ENCODE measurements around the gene KCNAB1.

KCNAB1 gene

DNA sequence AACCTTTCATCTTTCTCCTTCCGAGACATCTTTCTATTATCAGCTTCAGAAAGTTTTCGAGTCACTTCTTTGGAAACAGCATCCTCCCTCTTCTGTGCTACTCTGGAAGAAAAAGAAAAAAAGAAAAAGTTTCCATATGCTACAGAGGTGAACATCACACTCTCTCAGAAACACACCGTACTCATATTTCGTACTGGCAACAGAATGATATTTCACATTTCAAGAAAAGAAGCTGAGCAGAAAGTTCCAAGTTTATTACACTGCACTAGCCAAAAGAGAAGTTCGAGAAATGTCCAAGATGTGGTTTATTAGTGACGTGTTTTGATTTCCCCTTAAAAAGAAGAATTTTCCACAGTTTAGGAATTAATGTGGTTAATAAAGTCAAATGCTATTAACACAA lies 428.5 kb downstream of the KCNAB1 start:
- peaks cover 53% of the 10 kb centered on the region for H3K79me2 ChIP-seq (ENCODE audit: insufficient read depth, low read length)
- H3F3A ChIP-seq (ENCODE audit: insufficient read depth) = no peaks in the 10 kb centered on the region; the same call in none of the 2 replicates
- H2AFZ ChIP-seq (ENCODE audit: low read depth, low read length, severe bottlenecking) = no peak overlapping the region
- H3K9me3 ChIP-seq (ENCODE audit: insufficient read depth, low read length) = no peaks in the 10 kb centered on the region
- peaks cover 7% of the 10 kb centered on the region; the same call in 1 of the 2 replicates for H4K20me1 ChIP-seq (ENCODE audit: low read depth, low read length)
- no peak overlapping the region for H3K27ac ChIP-seq (ENCODE audit: low read depth, low read length)
- no peak overlapping the region for H3K4me2 ChIP-seq (ENCODE audit: low read depth, low read length, poor library complexity, severe bottlenecking)
- no peak overlapping the region for H3K4me3 ChIP-seq (ENCODE audit: insufficient read depth, low read length, poor library complexity, severe bottlenecking)
- H3K36me3 ChIP-seq (ENCODE audit: low read length) = peaks cover 47% of the 10 kb centered on the region
- no peaks in the 10 kb centered on the region for H3K27me3 ChIP-seq (ENCODE audit: low read length)
- no peak for TF ChIP-seq EZH2phosphoT487 (conservative IDR thresholded peaks at IDR 0.05; ENCODE audit: low read length)
- H3K9ac ChIP-seq (ENCODE audit: low read length) = no peak overlapping the region
- no peaks in the 10 kb centered on the region for H3K9me2 ChIP-seq (replicated peaks; ENCODE audit: insufficient read depth, low read length)

DNA sequence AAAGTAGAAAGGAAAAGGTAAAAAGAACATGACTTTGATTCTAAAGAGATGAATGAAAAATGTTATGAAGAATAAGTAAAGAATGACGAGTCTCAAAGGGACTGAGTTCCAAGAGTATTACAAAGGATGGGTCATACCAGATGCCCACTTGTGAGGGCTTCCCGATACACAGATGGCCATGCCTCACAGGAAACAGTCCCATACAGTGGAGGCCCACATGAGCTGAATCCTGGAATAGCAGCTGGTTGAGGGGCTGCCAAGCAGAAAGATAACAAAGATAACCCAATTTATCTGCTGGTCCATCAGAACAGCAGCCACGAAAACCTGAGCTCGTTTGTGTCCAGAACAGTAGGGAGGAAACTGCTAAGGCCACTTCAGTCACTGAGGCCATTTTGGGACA lies 430.9 kb downstream of the KCNAB1 start:
- Histone ChIP-seq H3K9me3 (ENCODE audit: insufficient read depth, low read length) (no peaks in the 10 kb centered on the region), H3K27ac (ENCODE audit: low read depth, low read length) (no peak overlapping the region), H3K4me2 (ENCODE audit: low read depth, low read length, poor library complexity, severe bottlenecking) (no peak overlapping the region), H3K36me3 (ENCODE audit: low read length) (peaks cover 40% of the 10 kb centered on the region), H3K79me2 (ENCODE audit: insufficient read depth, low read length) (peaks cover 63% of the 10 kb centered on the region), H3F3A (ENCODE audit: insufficient read depth) (no peaks in the 10 kb centered on the region), H3K9ac (ENCODE audit: low read length) (no peak overlapping the region), H3K27me3 (ENCODE audit: low read length) (no peaks in the 10 kb centered on the region), H3K4me3 (ENCODE audit: insufficient read depth, low read length, poor library complexity, severe bottlenecking) (no peak overlapping the region), H4K20me1 (ENCODE audit: low read depth, low read length) (no peaks in the 10 kb centered on the region; the same call in 1 of the 2 replicates), H2AFZ (ENCODE audit: low read depth, low read length, severe bottlenecking) (no peak overlapping the region), H3K9me2 (replicated peaks; ENCODE audit: insufficient read depth, low read length) (no peaks in the 10 kb centered on the region)
- no peak for TF ChIP-seq EZH2phosphoT487 (conservative IDR thresholded peaks at IDR 0.05; ENCODE audit: low read length)
- TF ChIP-seq, protein P1, sequence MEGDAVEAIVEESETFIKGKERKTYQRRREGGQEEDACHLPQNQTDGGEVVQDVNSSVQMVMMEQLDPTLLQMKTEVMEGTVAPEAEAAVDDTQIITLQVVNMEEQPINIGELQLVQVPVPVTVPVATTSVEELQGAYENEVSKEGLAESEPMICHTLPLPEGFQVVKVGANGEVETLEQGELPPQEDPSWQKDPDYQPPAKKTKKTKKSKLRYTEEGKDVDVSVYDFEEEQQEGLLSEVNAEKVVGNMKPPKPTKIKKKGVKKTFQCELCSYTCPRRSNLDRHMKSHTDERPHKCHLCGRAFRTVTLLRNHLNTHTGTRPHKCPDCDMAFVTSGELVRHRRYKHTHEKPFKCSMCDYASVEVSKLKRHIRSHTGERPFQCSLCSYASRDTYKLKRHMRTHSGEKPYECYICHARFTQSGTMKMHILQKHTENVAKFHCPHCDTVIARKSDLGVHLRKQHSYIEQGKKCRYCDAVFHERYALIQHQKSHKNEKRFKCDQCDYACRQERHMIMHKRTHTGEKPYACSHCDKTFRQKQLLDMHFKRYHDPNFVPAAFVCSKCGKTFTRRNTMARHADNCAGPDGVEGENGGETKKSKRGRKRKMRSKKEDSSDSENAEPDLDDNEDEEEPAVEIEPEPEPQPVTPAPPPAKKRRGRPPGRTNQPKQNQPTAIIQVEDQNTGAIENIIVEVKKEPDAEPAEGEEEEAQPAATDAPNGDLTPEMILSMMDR (IDR thresholded peaks at IDR 0.05; ENCODE audit: insufficient read depth, low read length, poor library complexity, severe bottlenecking) = no peak

DNA sequence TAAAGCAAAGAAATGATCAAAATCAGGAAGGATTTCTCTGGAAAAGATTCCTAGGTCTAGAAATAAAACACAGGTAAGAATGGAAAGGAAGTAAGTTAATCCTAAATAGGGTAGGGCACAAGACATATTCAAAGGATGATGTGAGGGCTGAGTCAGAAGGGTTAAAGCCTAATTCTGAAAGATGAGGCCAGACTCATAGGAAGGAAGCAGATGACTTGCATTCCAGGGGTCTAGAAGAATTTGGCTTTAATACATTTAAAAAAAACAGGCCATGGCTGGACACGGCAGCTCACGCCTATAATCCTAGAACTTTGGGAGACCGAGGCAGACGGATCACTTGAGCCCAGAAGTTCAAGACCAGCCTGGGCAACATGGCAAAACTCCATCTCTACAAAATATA lies 431.4 kb downstream of the KCNAB1 start:
- Histone ChIP-seq H3K4me3 (ENCODE audit: insufficient read depth, low read length, poor library complexity, severe bottlenecking) (no peak overlapping the region), H3K9me2 (replicated peaks; ENCODE audit: insufficient read depth, low read length) (no peaks in the 10 kb centered on the region), H3K36me3 (ENCODE audit: low read length) (peaks cover 36% of the 10 kb centered on the region), H3F3A (ENCODE audit: insufficient read depth) (no peaks in the 10 kb centered on the region), H3K9ac (ENCODE audit: low read length) (no peak overlapping the region), H3K27ac (ENCODE audit: low read depth, low read length) (no peak overlapping the region), H3K4me2 (ENCODE audit: low read depth, low read length, poor library complexity, severe bottlenecking) (no peak overlapping the region), H3K9me3 (ENCODE audit: insufficient read depth, low read length) (no peaks in the 10 kb centered on the region), H4K20me1 (ENCODE audit: low read depth, low read length) (no peaks in the 10 kb centered on the region; the same call in 1 of the 2 replicates), H3K79me2 (ENCODE audit: insufficient read depth, low read length) (peaks cover 63% of the 10 kb centered on the region), H3K27me3 (ENCODE audit: low read length) (no peaks in the 10 kb centered on the region), H2AFZ (ENCODE audit: low read depth, low read length, severe bottlenecking) (no peak overlapping the region)
- TF ChIP-seq EZH2phosphoT487 (conservative IDR thresholded peaks at IDR 0.05; ENCODE audit: low read length) = no peak
- TF ChIP-seq, protein P1 (IDR thresholded peaks at IDR 0.05; ENCODE audit: insufficient read depth, low read length, poor library complexity, severe bottlenecking) = no peak

DNA sequence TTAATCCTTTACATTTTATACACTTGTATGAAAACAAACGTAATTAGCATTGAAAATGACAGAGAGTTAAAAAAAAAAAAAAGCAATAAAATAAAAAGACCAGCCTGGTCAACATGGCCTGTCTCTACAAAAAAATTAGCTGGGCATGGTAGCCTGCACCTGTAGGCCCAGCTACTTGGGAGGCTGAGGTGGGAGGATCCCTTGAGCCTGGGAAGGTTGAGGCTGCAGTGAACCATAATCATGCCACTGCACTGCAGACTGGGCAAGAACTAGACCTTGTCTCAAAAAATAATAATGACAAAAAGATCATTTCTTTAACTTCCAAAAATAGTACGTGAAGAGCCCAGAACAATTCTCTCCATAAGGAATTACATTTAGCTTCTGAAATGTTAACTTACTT lies 432.6 kb downstream of the KCNAB1 start:
- H3K4me3 ChIP-seq (ENCODE audit: insufficient read depth, low read length, poor library complexity, severe bottlenecking) = no peak overlapping the region
- no peak overlapping the region for H3K27ac ChIP-seq (ENCODE audit: low read depth, low read length)
- peak overlapping the region; percentile 94 for H3K4me2 ChIP-seq (ENCODE audit: low read depth, low read length, poor library complexity, severe bottlenecking)
- H3K27me3 ChIP-seq (ENCODE audit: low read length) = no peaks in the 10 kb centered on the region
- peaks cover 29% of the 10 kb centered on the region for H3K36me3 ChIP-seq (ENCODE audit: low read length)
- no peak overlapping the region for H2AFZ ChIP-seq (ENCODE audit: low read depth, low read length, severe bottlenecking)
- H3K9me2 ChIP-seq (replicated peaks; ENCODE audit: insufficient read depth, low read length) = no peaks in the 10 kb centered on the region
- H3K79me2 ChIP-seq (ENCODE audit: insufficient read depth, low read length) = peaks cover 60% of the 10 kb centered on the region
- H3F3A ChIP-seq (ENCODE audit: insufficient read depth) = no peaks in the 10 kb centered on the region
- TF ChIP-seq EZH2phosphoT487 (conservative IDR thresholded peaks at IDR 0.05; ENCODE audit: low read length) = no peak
- TF ChIP-seq, protein P1 (IDR thresholded peaks at IDR 0.05; ENCODE audit: insufficient read depth, low read length, poor library complexity, severe bottlenecking) = no peak
- no peaks in the 10 kb centered on the region; the same call in 1 of the 2 replicates for H4K20me1 ChIP-seq (ENCODE audit: low read depth, low read length)
- H3K9me3 ChIP-seq (ENCODE audit: insufficient read depth, low read length) = no peaks in the 10 kb centered on the region
- H3K9ac ChIP-seq (ENCODE audit: low read length) = no peak overlapping the region
